Measurements from ENCODE around the gene BRCA2. TPM values are rescaled to one million over a fixed set of nuclear protein-coding genes. Genes with fewer than 3 reads are reported as not detected.

The BRCA2 gene
- total and polyA plus RNA-seq, 9 of the 15 experiments (the other 6 are each of a cell fraction or from before 2014, with no cell fraction given): 4.1 to 17.3 (median 5.8) TPM

DNA sequence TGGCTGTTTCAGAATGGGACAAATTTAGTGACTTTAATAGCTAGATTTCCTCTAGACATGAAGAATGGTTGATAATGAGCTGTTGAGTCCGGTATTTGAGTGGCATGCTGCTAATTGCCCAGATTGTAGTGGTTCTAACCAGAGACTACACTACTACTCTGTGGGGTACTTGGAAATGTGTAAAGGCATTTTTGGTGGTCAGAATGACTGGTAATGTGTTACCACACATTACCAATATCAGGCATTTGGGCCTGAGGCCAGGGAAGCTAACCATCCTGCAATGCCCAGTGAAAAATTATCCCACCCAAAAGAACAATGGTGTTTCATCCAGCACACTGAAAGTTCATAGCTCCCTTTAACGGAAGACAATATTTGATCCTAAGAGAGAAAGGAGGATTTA, 130.2 kb downstream of the BRCA2 start:
- H3K27me3 ChIP-seq (ENCODE audit: control insufficient read depth in 2 of 2, insufficient read depth in 2 of 2, low read length in 2 of 2): no peaks in the 10 kb centered on the region
- in situ Hi-C loops (cut with MboI): no loop called here
- no peak for TF ChIP-seq NUFIP1 (IDR thresholded peaks at IDR 0.05; ENCODE audit: partially characterized antibody)
- TF ChIP-seq CHD7 (IDR thresholded peaks at IDR 0.05; ENCODE audit: low read depth, low read length): no peak
- TF ChIP-seq GABPA (tag; conservative IDR thresholded peaks at IDR 0.05; ENCODE audit: low read depth): no peak
- TF ChIP-seq ZNF778 (CRISPR knock-in tag; IDR thresholded peaks at IDR 0.05): no peak
- no peak for TF ChIP-seq ZNF668 (CRISPR knock-in tag; IDR thresholded peaks at IDR 0.05)
- no peak for TF ChIP-seq NCOA1 (IDR thresholded peaks at IDR 0.05; ENCODE audit: low read depth)
- TF ChIP-seq ELF4 (CRISPR knock-in tag; IDR thresholded peaks at IDR 0.05): no peak
- TF ChIP-seq TAF9B (IDR thresholded peaks at IDR 0.05; ENCODE audit: partially characterized antibody): no peak
- no peak for TF ChIP-seq ZNF395 (CRISPR knock-in tag; IDR thresholded peaks at IDR 0.05)
- TF ChIP-seq RFX5 (IDR thresholded peaks at IDR 0.05; ENCODE audit: low read depth, low read length): no peak
- TF ChIP-seq ZKSCAN3 (CRISPR knock-in tag; IDR thresholded peaks at IDR 0.05): no peak

More for the DNA sequence above, 130.2 kb downstream of the BRCA2 start:
- H3K9me3 ChIP-seq (replicated peaks; ENCODE audit: control insufficient read depth, insufficient read depth, low read depth, low read length): no peaks in the 10 kb centered on the region
- ATAC-seq (no peak), FAIRE-seq (no peak), DNase-seq (ENCODE audit: extremely low read depth in 1 of 4, low spot score in 3 of 4) (no peak)
- H3K9ac ChIP-seq (ENCODE audit: insufficient read depth in 1 of 2, low read depth in 2 of 2, low read length in 2 of 2): no peak overlapping the region
- H3K36me3 ChIP-seq (ENCODE audit: control insufficient read depth, insufficient read depth, low read length): no peaks in the 10 kb centered on the region
- H3K9me1 ChIP-seq (ENCODE audit: control insufficient read depth, insufficient read depth, low read length): no peaks in the 10 kb centered on the region
- ChIA-PET CTCF (ENCODE audit: low intra/inter-chr PET ratio) (no interaction called here), POLR2A (no interaction called here)
- 67% methylated on average over 2 of the region's 2 CpGs for WGBS (ENCODE audit: insufficient coverage, low coverage, missing lambda C conversion rate)
- H3K4me1 ChIP-seq (replicated peaks in 1 of 2; ENCODE audit: control insufficient read depth in 2 of 2, insufficient read depth in 2 of 2, low read length in 2 of 2): no peaks in the 10 kb centered on the region
- no peak overlapping the region for H3K4me3 ChIP-seq
- H2AFZ ChIP-seq (ENCODE audit: low read depth, low read length): no peak overlapping the region
- no peak overlapping the region for H3K27ac ChIP-seq (ENCODE audit: extremely low read depth, low read depth, low read length)
- intact Hi-C loops (cut with micrococcal nuclease): no loop called here
- no peaks in the 10 kb centered on the region for H4K20me1 ChIP-seq (replicated peaks; ENCODE audit: control insufficient read depth, insufficient read depth, low read length)
- no peaks in the 10 kb centered on the region for H3K79me2 ChIP-seq (ENCODE audit: control insufficient read depth, insufficient read depth, low read length)
- BruUV-seq (replicated peaks): no TSS peak
- no peak overlapping the region for H3K4me2 ChIP-seq (ENCODE audit: insufficient read depth, low read length)
